ENCODE measurements around the gene TMPRSS11B.
"Not testable (repeated sequence)": the region's sequence is repeated elsewhere in the genome, so short reads cannot be mapped to it uniquely, and the experiment has no call there.

Gene TMPRSS11B, protein sequence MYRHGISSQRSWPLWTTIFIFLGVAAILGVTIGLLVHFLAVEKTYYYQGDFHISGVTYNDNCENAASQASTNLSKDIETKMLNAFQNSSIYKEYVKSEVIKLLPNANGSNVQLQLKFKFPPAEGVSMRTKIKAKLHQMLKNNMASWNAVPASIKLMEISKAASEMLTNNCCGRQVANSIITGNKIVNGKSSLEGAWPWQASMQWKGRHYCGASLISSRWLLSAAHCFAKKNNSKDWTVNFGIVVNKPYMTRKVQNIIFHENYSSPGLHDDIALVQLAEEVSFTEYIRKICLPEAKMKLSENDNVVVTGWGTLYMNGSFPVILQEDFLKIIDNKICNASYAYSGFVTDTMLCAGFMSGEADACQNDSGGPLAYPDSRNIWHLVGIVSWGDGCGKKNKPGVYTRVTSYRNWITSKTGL

DNA sequence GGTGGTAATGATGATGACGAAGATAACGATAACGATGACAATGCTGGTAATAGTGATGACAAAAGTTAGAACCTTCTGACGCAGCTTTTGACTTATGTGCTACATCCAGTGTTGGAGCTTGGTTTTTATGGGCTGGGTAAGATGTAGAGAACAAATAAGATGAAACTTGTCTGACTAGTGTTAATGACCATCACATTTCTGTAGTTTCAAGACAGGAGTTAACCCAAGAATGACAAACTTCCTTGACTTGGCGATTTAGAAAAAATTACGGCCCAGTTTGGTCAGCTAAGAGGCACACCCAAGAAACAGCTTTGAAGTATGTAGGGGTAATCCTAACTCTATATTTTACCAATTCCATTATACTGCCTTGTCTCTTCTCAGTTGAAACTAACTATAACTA is at the start of gene TMPRSS11B:
Gene TMPRSS11B, minus strand, starts transcription at position 101 of the 400 bp plus-strand sequence. CDS start 136 bp downstream, outside the sequence.
- no peak for DNase-seq (ENCODE audit: low read depth in 2 of 2)

DNA sequence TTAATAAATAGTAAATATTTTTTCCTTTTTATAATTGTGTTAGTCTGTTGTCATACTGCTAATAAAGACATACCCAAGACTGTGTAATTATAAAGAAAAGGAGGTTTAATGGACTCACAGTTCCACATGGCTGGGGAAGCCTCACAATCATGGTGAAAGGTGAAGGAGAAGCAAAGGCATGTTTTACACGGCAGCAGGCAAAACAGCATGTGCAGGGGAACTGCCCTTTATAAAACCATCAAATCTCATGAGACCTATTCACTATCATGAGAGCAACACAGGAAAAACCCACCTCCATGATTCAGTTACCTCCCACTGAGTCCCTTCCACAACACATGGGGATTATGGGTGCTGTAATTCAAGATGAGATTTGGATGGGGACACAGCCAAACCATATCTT is 45.8 kb upstream of the TMPRSS11B start:
- DNase-seq (ENCODE audit: low read depth in 2 of 2) = no peak

DNA sequence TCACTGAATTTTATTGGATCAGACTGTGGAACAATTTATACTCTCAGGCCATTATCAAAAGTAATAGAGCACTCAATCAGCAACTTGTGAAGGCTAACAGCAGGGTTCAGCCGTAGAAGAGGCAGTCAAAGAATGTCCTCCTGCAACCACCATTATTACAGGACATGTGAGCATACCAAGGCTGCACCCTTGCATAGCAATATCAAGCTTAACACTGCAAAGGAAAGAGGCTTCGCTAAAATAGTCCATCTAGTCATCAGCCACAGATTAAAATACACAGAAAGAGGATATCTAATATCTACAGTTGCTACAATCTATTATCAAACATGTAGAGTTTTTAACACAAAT is 42.9 kb upstream of the TMPRSS11B start:
- no peak for DNase-seq (ENCODE audit: low read depth in 2 of 2)

DNA sequence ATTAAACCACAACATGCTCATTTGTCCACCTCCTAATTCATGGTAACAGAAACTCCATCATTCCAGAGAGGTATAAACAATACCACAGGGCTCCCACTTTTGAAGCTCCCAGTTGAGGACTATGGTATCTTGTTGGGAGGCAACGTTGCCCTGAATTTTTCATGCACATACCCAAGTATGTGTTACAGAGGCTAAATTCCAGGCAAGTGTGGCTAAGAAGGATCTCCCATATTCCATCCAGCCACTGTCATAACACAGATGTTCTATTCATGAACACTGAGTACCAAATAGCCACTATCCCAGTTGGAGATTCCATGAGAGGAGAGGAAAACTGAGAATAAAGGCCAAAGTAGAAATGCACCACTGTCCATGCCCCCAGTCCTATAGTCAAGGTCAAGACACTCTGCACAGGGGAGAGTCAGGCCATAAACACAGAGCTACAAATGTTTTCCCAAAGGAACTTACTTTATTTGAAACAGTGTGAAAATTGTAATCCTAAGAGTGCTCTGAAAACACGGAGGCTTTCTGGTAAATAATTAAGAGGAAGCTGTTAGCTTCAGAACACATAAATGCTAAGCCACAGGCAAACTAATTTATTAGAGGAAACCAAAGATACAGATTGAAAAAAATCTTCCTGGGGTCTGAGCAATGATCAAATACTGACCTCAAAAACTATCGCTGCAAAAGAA is 42.4 kb upstream of the TMPRSS11B start:
- DNase-seq (ENCODE audit: low read depth in 2 of 2) = no peak

DNA sequence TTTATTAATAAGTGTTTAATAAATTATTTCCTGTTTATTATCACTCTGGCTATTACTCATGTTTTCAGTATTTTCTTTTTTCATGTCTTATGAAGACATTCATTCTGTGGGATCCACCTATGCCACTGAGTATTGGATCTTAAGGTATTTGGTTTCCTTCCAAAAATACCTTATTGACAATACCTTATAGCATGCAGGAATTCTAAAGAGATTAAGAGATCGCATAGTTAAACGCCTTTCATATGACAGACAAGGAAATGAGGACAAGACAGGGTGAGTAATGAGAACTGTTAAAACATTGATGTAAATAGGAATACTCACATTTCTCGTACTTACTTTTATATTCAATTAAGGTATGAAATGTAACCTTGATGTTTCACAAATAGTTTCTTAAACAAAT is 38.2 kb upstream of the TMPRSS11B start:
- no peak for DNase-seq (ENCODE audit: low read depth in 2 of 2)

DNA sequence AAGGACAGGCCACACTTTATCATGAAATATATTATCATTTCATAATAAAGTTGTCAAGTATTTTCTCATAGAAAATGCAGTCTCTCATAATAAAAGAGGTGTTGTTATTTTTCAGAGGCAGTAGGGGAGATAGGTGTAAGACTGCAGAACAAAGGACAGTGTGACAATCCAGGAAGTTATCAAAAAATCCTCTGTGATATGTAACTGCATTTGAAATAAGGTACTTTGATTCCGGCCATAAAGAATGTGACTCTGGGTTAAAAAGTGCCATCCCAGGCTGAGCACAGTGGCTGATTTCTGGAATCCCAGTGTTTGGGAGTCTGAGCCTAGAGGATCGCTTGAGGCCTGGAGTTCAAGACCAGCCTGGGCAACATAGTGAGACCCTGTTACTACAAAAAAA is 37.6 kb upstream of the TMPRSS11B start:
- DNase-seq (ENCODE audit: low read depth in 2 of 2) = no peak

DNA sequence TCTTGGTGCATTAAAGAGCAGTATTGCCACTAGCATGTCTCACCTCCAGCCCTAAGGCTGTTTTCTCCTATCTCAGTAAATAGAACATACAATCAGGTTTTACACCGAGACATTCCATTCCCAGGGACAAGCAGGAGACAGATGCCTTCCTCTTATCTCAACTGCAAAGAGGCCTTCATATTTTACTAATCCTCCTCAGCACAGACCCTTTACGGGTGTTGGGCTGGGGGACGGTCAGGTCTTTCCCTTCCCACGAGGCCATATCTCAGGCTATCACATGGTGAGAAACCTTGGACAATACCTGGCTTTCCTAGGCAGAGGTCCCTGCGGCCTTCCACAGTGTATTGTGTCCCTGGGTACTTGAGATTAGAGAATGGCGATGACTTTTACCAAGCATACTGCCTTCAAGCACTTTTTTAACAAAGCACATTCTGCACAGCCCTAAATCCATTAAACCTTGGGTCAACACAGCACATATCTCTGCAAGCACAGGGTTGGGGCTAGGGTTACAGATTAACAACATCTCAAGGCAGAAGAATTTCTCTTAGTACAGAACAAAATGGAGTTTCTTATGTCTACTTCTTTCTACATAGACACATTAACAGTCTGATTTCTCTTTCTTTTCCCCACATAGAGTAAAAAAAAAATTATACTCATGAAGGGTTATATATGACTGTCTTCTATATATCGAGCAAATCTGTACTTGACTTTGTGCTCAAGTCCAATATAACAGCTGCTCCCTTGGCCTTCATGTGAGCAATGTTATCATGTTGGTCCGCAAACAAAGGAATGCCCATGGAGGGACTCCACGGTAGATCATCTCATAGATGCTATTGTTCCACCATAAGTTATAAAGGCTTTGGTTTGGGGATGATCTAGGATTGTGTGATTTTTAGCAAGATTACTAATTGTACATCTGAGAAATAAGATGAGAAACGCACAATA is 36.6 kb upstream of the TMPRSS11B start:
- DNase-seq (ENCODE audit: low read depth in 2 of 2) = not testable (repeated sequence)

DNA sequence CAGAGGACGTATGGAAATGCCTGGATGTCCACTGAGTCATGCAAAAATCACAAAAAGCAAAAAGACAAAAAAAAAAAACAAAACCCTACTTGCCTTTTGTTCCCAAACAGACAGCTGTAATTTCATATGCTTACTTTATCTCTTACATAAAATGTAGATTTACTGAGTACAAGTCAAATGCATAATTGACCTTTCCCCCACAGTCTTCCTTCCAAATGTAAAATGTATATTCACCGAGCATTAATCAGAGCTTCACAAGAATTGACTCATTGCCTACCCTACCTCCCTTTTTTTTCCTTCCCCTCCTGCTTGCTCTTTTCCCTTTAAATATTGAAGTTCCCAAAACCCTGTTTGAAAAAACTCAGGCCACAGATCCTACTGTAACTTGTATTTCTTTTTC is 32.5 kb upstream of the TMPRSS11B start:
- no peak for DNase-seq (ENCODE audit: low read depth in 2 of 2)

DNA sequence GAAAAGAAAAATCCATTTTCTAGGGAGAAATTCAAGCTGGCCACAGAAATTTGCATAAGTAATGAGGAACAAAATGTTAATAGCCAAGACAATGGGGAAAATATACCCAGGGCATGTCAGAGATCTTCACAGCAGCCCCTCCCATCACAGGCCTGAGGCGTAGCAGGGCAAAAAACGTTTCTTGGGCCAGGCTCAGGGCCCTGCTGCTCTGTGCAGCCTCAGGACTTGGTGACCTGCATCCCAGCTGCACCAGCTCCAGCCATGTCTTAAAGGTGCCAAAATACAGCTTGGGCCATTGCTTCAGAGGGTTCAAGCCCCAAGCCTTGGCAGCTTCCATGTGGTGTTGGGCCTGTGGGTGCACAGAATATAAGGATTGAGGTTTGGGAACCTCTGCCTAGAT is 32.1 kb upstream of the TMPRSS11B start:
- no peak for DNase-seq (ENCODE audit: low read depth in 2 of 2)

DNA sequence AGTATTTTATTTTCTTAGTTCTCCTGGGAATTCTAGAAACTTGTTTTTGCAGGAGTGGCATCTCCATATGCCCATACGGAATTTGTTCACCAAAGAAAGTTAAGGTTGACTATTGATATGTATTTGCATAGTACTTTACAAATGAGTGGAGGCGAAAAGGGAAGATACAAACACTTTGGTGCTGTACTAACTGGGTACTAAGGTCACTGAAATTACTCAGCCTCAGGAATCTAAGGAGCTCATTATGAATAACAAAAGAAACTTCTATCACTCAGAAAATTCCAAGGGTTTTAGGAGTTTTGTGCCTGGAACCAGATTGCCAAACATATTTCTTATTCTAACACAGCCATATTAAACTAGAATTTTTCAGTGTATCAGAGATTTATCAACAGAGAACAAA is 27.4 kb upstream of the TMPRSS11B start:
- no peak for DNase-seq (ENCODE audit: low read depth in 2 of 2)

DNA sequence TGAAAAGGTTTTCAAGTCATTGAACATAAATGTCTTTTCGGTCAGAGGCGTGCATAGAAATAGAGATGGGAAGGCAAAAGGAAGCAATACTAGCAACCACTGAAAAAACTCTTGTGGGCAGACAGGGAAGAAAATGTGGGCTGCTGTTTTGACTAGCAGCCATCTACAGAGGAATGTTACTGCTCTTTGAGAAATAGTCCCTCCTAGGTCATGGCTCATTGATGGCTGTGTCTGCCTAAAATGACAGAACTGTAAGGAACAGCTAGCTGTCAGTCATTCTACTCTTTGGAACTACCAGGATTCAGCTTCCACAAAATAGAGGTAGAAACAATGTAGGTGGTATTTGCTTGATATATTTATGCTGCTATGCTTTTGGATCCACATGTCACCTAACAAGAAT is 26.9 kb upstream of the TMPRSS11B start:
- DNase-seq (ENCODE audit: low read depth in 2 of 2) = no peak

DNA sequence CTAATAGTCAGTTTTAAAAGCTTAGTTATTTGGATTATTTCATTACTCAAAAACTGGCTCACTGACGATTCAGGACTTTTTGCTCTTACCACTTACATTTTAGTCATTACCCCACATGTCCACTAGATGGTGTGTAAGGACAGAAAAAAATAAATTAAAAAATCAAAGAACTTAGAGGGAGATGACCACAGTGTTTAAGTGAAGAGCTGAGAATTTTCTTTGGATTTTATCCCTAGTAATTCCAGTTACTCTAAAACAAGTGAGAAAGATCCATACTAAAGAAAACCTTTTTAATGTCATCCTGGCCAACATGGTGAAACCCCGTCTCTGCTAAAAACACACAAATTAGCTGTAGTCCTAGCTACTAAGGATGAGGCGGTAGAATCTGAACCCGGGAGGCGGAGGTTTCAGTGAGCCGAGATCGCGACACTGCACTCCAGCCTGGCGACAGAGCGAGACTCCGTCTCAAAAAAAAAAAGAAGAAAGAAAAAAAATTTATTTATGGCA is 26.4 kb upstream of the TMPRSS11B start:
- DNase-seq (ENCODE audit: low read depth in 2 of 2) = no peak

DNA sequence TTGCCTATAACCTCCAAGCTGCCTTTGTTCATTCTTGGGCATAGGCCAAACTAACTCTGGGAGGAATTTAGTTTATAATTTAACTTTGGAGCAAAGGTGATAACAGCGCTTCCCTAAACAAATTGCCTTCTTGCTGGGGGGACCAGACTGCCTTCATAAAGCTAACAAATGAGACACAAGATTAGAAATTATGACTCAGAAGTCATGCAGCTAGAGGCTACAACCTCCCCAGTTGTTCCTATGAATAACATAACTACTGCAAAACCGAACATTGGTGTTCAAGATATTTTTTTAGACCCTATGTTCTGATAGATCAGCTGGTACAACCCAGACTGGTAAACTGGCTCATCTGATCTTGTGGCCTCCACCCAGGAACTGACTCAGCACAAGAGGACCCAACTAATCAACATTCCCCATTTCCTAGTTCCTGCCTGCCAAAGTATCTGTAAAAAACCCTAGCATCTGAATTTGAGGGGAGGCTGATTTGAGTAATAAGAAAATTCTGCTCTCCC is 22.0 kb upstream of the TMPRSS11B start:
- no peak for DNase-seq (ENCODE audit: low read depth in 2 of 2)

DNA sequence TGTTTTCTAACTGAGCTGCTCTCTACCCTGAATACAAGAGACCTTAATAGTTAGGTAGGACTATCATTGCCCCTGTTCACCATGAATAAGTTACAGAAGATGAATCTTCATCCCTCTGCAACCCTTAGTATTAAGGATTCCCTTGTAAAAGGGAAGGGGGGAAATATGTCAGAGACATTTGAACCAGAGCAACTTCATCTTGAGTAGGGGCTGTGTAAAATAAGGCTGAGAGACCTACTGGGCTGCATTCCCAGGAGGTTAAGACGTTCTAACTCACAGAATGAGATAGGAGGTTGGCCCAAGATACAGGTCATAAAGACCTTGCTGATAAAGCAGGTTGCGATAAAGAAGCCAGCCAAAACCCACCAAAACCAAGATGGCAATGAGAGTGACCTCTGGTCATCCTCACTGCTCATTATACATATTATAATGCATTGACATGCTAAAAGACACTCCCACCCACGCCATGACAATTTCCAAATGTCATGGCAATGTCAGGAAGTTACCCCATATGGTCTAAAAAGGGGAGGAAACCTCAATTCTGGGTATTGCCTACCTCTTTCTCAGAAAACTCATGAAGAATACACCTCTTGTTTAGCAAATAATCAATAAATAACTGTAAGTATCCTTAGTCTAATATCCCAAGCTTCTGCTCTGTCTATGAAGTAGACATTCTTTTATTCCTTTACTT is 19.5 kb upstream of the TMPRSS11B start:
- no peak for DNase-seq (ENCODE audit: low read depth in 2 of 2)

DNA sequence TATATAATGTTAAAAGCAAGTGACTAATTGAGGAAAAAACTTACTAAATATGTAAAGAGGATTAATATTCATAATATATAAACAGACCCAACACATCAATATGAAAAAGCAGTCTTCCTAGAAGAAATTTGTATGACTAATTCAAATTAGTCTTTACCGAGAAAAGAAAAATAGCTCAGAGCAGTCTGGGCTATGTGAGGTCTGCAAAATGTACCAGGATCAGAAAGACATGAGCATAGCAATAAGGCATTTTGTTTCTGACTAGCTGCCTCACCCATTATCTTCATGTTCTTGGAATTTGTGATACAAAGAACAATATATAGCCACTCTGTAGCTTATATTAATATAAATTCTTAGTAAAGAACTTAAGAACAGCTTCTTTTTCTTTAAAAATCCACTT is 13.7 kb upstream of the TMPRSS11B start:
- no peak for DNase-seq (ENCODE audit: low read depth in 2 of 2)

DNA sequence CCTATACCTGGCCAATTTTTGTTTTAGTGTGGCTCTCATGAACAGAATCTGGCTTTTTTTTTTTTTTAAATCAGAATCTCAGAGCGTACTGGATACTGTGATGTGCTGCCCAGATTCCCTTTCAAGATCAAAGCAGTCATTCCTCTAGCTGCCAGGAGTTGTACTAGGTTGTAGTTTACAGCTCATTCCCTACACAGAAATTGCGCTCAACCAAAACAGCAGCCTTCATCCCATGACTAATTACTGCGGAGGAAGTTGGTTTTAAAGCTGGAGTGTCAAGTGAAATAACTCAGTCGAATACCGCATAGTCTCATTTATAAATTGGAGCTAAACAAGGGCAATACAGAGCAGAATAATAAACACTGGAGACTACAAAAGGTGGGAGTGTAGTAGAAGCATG is 12.2 kb upstream of the TMPRSS11B start:
- DNase-seq (ENCODE audit: low read depth in 2 of 2) = no peak

DNA sequence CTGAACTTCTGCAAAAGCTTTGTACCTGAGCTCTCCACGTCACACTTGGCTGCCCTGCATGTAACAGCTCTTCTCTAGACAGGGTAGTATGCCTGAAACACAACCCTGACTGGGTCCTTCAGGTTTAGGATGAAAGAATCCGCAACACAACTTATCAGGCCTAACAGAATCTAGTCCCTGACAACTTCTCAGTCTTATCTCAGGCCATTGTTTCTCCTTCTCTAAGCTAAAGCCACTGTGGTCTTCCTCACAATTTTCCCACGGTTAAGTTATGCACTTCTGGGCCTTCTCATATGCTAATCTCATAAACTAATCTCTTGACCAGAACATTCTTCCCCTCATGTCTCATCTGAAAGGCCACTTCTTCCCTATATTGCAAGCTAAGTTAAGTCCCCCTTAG is 10.8 kb upstream of the TMPRSS11B start:
- DNase-seq (ENCODE audit: low read depth in 2 of 2) = no peak

DNA sequence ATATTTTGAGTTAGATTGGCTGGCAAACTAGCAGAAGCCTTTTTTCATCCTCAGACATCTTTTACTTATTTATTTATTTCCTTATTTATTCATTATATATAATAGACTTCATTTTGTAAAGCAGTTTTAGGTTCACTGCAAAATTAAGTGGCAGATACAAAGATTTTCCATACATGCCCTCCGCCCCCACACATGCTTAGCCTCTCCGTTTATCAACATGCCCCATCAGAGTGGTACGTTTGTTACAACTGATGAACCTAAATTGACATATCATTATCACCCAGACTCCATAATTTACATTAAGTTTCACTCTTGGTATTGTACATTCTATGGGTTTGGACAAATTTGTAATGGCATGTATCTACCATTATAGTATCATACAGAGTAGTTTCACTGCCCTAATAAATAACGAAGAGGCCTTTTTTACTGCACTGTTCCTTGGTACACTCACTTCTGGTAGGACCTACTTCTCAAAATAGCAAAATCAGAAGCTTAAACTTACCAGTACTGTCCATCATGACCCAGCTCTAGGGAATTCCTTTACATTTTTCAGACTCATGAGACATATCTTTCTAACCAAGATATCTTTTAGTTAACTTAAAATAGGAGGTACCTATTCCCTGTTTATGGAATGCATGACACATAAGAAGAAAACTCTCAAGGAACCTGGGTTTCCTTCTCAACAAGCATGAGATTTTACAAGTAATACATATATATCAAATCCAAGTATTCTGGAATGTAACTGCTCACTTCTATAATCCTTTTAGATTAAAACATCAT is 4.8 kb upstream of the TMPRSS11B start:
- DNase-seq (ENCODE audit: low read depth in 2 of 2) = no peak

DNA sequence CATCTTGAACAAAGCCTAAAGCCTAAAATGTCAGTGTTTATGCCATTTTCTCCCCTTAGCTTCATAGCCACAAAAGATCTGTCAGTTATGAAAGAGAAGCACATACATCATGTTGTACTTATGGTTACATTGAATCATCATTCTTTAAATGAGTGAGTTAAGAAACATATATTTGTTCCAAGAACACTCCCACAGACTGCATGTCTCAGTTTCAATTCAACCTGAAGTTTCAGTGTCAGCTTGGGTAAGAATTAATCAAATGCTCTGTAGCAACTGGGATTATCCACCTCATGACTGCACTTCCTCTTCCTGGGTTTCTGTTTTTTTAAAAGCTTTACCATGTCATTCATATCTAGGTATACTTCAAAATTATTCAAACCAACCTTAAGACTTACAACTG is 3.9 kb upstream of the TMPRSS11B start:
- DNase-seq (ENCODE audit: low read depth in 2 of 2) = no peak

DNA sequence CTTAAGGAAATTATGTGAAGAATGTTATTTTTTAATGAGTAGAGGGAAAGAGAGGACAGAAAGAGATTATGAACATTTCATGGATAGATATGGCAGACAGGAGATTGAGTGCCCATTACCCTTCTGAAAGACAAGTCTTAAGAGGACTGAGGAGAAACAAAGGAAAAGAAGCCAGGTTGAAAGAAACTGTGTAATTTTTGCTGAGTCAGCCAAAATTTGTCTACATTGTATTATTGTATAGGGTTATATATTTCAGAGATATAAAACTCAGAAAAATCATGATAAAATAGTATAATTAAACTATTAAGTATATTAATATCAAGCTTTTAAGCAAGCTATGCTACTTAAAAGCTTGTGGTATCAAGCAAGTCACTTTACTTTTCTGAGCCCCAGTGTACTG is 4.9 kb downstream of the TMPRSS11B start:
- DNase-seq (ENCODE audit: low read depth in 2 of 2) = no peak

DNA sequence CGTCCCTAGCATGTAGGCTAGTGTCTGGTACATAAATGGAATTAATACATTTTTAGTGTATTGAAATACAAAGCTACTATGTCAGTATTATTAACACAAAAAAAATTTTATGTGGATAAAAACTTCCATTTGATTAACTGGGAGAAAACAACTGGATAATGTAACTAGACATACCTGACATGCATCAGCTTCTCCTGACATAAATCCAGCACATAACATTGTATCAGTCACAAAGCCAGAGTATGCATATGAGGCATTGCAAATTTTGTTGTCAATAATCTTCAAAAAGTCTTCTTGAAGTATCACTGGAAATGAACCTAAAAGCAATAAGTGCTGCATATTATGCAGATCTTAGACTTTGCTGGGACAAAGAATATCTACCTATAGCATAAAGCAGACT is 16.9 kb downstream of the TMPRSS11B start:
- no peak for DNase-seq (ENCODE audit: low read depth in 2 of 2)
